Central memory CD8-positive, alpha-beta T cell (primary cell): ENCODE measurements around the gene ADAMTS16.

ENCODE experiments used
- ATAC-seq: fragments of 150-1000 bp; cut with Tn5 transposase; replicated peaks from 2 replicates; pipeline ENCODE4 v1.10.0; 2022; ENCODE audit warnings: mild to moderate bottlenecking, moderate FRiP score, moderate number of reproducible peaks; ENCODE audit not compliant: poor library complexity, severe bottlenecking; ENCODE audit errors: extremely low read depth
- DNase-seq, 2 donors: peaks; one replicate each; pipeline ENCODE4 v3.0.0; 2021; ENCODE audit warnings: low spot score in 2 of 2
- H3K27ac Mint-ChIP-seq: one replicate; pipeline ENCODE4 v1.8.0; 2022; ENCODE audit warnings: low read depth, mild to moderate bottlenecking, moderate library complexity, mixed read lengths
- H3K27me3 Mint-ChIP-seq: one replicate; pipeline ENCODE4 v1.8.0; 2022; ENCODE audit warnings: mixed read lengths
- H3K36me3 Mint-ChIP-seq: one replicate; pipeline ENCODE4 v1.8.0; 2022; ENCODE audit warnings: mild to moderate bottlenecking, moderate library complexity, mixed read lengths; ENCODE audit not compliant: insufficient read depth
- H3K4me1 Mint-ChIP-seq: one replicate; pipeline ENCODE4 v1.8.0; 2022; ENCODE audit warnings: mixed read lengths
- H3K4me3 Mint-ChIP-seq: one replicate; pipeline ENCODE4 v1.8.0; 2022; ENCODE audit warnings: mild to moderate bottlenecking, moderate library complexity, mixed read lengths
- H3K9me3 Mint-ChIP-seq: one replicate; pipeline ENCODE4 v1.8.0; 2022; ENCODE audit warnings: mixed read lengths

Gene ADAMTS16

GRCh38 chr5:5341531-5342292 lies 201.6 kb downstream of the ADAMTS16 start:
- Mint-ChIP-seq H3K4me3 (no peak overlapping the region), H3K36me3 (no peaks in the 10 kb centered on the region), H3K27ac (no peak overlapping the region), H3K27me3 (peaks cover 33% of the 10 kb centered on the region), H3K9me3 (no peaks in the 10 kb centered on the region), H3K4me1 (no peaks in the 10 kb centered on the region)
- ATAC-seq (no peak), DNase-seq (no peak)

GRCh38 chr5:5342784-5343183 lies 202.7 kb downstream of the ADAMTS16 start:
- DNase-seq: no peak
- no peaks in the 10 kb centered on the region for H3K36me3 Mint-ChIP-seq

GRCh38 chr5:5343568-5343967 lies 203.4 kb downstream of the ADAMTS16 start:
- DNase-seq: no peak
- peaks cover 10% of the 10 kb centered on the region for H3K4me1 Mint-ChIP-seq
- no peak overlapping the region for H3K27ac Mint-ChIP-seq
- H3K36me3 Mint-ChIP-seq: no peaks in the 10 kb centered on the region
- H3K4me3 Mint-ChIP-seq: no peak overlapping the region
- no peaks in the 10 kb centered on the region for H3K9me3 Mint-ChIP-seq
- H3K27me3 Mint-ChIP-seq: peaks cover 45% of the 10 kb centered on the region
- ATAC-seq: no peak

More at GRCh38 chr5:5342784-5343183, 202.7 kb downstream of the ADAMTS16 start:
- H3K4me3 Mint-ChIP-seq: no peak overlapping the region
- peaks cover 39% of the 10 kb centered on the region for H3K27me3 Mint-ChIP-seq
- no peak overlapping the region for H3K27ac Mint-ChIP-seq
- ATAC-seq: no peak
- H3K4me1 Mint-ChIP-seq: peaks cover 5% of the 10 kb centered on the region
- H3K9me3 Mint-ChIP-seq: no peaks in the 10 kb centered on the region

GRCh38 chr5:5344051-5344571 lies 204.0 kb downstream of the ADAMTS16 start:
- ATAC-seq (no peak), DNase-seq (no peak)
- peaks cover 10% of the 10 kb centered on the region for H3K4me1 Mint-ChIP-seq
- no peaks in the 10 kb centered on the region for H3K36me3 Mint-ChIP-seq
- peaks cover 50% of the 10 kb centered on the region for H3K27me3 Mint-ChIP-seq
- H3K4me3 Mint-ChIP-seq: no peak overlapping the region
- no peak overlapping the region for H3K27ac Mint-ChIP-seq
- no peaks in the 10 kb centered on the region for H3K9me3 Mint-ChIP-seq

- Mint-ChIP-seq H3K27ac (no peak overlapping the region), H3K9me3 (no peaks in the 10 kb centered on the region), H3K4me3 (no peak overlapping the region), H3K36me3 (no peaks in the 10 kb centered on the region), H3K4me1 (peaks cover 10% of the 10 kb centered on the region), H3K27me3 (peaks cover 54% of the 10 kb centered on the region)
- ATAC-seq: no peak
- no peak for DNase-seq
Measured at GRCh38 chr5:5344606-5345005, 204.5 kb downstream of the ADAMTS16 start.

- peaks cover 10% of the 10 kb centered on the region for H3K4me1 Mint-ChIP-seq
- DNase-seq (no peak), ATAC-seq (no peak)
- peaks cover 54% of the 10 kb centered on the region for H3K27me3 Mint-ChIP-seq
- H3K9me3 Mint-ChIP-seq: no peaks in the 10 kb centered on the region
- H3K4me3 Mint-ChIP-seq: peak overlapping the region; percentile 44
- no peaks in the 10 kb centered on the region for H3K36me3 Mint-ChIP-seq
- H3K27ac Mint-ChIP-seq: no peak overlapping the region
Measured at GRCh38 chr5:5347442-5347841, 207.3 kb downstream of the ADAMTS16 start.

- peaks cover 54% of the 10 kb centered on the region for H3K27me3 Mint-ChIP-seq
- H3K4me1 Mint-ChIP-seq: peaks cover 10% of the 10 kb centered on the region
- no peak for ATAC-seq
- no peaks in the 10 kb centered on the region for H3K9me3 Mint-ChIP-seq
- peak overlapping the region; percentile 44 for H3K4me3 Mint-ChIP-seq
- no peak for DNase-seq
- H3K27ac Mint-ChIP-seq: no peak overlapping the region
- no peaks in the 10 kb centered on the region for H3K36me3 Mint-ChIP-seq
Measured at GRCh38 chr5:5348135-5348534, 208.0 kb downstream of the ADAMTS16 start.

- peaks cover 10% of the 10 kb centered on the region for H3K4me1 Mint-ChIP-seq
- DNase-seq (no peak), ATAC-seq (no peak)
- peaks cover 54% of the 10 kb centered on the region for H3K27me3 Mint-ChIP-seq
- no peaks in the 10 kb centered on the region for H3K36me3 Mint-ChIP-seq
- H3K27ac Mint-ChIP-seq: no peak overlapping the region
- no peak overlapping the region for H3K4me3 Mint-ChIP-seq
- no peaks in the 10 kb centered on the region for H3K9me3 Mint-ChIP-seq
Measured at GRCh38 chr5:5348576-5348975, 208.4 kb downstream of the ADAMTS16 start.

GRCh38 chr5:5350101-5350500 lies 210.0 kb downstream of the ADAMTS16 start:
- DNase-seq: no peak
- Mint-ChIP-seq H3K4me1 (peaks cover 10% of the 10 kb centered on the region), H3K4me3 (no peak overlapping the region), H3K36me3 (no peaks in the 10 kb centered on the region), H3K9me3 (no peaks in the 10 kb centered on the region), H3K27ac (no peak overlapping the region), H3K27me3 (peaks cover 43% of the 10 kb centered on the region)
- ATAC-seq: no peak

GRCh38 chr5:5351288-5351979 lies 211.3 kb downstream of the ADAMTS16 start:
- H3K4me1 Mint-ChIP-seq: peaks cover 10% of the 10 kb centered on the region
- H3K27me3 Mint-ChIP-seq: peaks cover 34% of the 10 kb centered on the region
- no peak overlapping the region for H3K4me3 Mint-ChIP-seq
- no peak for DNase-seq
- no peak for ATAC-seq
- H3K36me3 Mint-ChIP-seq: no peaks in the 10 kb centered on the region
- H3K9me3 Mint-ChIP-seq: no peaks in the 10 kb centered on the region
- no peak overlapping the region for H3K27ac Mint-ChIP-seq

GRCh38 chr5:5352675-5353074 lies 212.5 kb downstream of the ADAMTS16 start:
- H3K4me3 Mint-ChIP-seq: no peak overlapping the region
- no peak for ATAC-seq
- peaks cover 26% of the 10 kb centered on the region for H3K27me3 Mint-ChIP-seq
- no peak for DNase-seq
- no peak overlapping the region for H3K27ac Mint-ChIP-seq
- H3K4me1 Mint-ChIP-seq: peaks cover 7% of the 10 kb centered on the region
- no peaks in the 10 kb centered on the region for H3K36me3 Mint-ChIP-seq
- no peaks in the 10 kb centered on the region for H3K9me3 Mint-ChIP-seq

GRCh38 chr5:5353681-5354080 lies 213.6 kb downstream of the ADAMTS16 start:
- ATAC-seq (no peak), DNase-seq (no peak)
- H3K27ac Mint-ChIP-seq: no peak overlapping the region
- H3K27me3 Mint-ChIP-seq: peaks cover 19% of the 10 kb centered on the region
- H3K4me3 Mint-ChIP-seq: no peak overlapping the region
- H3K9me3 Mint-ChIP-seq: no peaks in the 10 kb centered on the region
- no peaks in the 10 kb centered on the region for H3K36me3 Mint-ChIP-seq
- H3K4me1 Mint-ChIP-seq: no peaks in the 10 kb centered on the region

GRCh38 chr5:5356765-5357164 lies 216.6 kb downstream of the ADAMTS16 start:
- DNase-seq (no peak), ATAC-seq (no peak)
- no peaks in the 10 kb centered on the region for H3K4me1 Mint-ChIP-seq
- no peaks in the 10 kb centered on the region for H3K9me3 Mint-ChIP-seq
- no peak overlapping the region for H3K4me3 Mint-ChIP-seq
- H3K27me3 Mint-ChIP-seq: no peaks in the 10 kb centered on the region
- H3K36me3 Mint-ChIP-seq: no peaks in the 10 kb centered on the region
- H3K27ac Mint-ChIP-seq: no peak overlapping the region
